GM23338 (cell line): ENCODE measurements around the gene TXNDC12. TPM values are rescaled to one million over a fixed set of nuclear protein-coding genes. Genes with fewer than 3 reads are reported as not detected.

Source experiments
- ATAC-seq: fragments of 200-7000 bp; cut with Tn5 transposase; 3 replicates; pipeline ENCODE4 v1.9.1; 2020
- DNase-seq: peaks from one replicate; pipeline ENCODE4 v3.0.0-alpha.2; 2015; ENCODE audit warnings: low spot score
- H2AFZ ChIP-seq: fragments of 200-600 bp; sonication (generic); 2 replicates; pipeline ENCODE4 v1.8.0; 2016; ENCODE audit warnings: antibody characterized with exemption, mild to moderate bottlenecking, moderate library complexity
- H3F3A ChIP-seq: fragments of 200-600 bp; sonication (generic); replicated peaks from 2 replicates; pipeline ENCODE4 v1.8.0; 2017; ENCODE audit warnings: antibody characterized with exemption, mixed run types, low read depth
- H3K27ac ChIP-seq: fragments of 200-600 bp; sonication (generic); 2 replicates; pipeline ENCODE4 v1.6.1; 2016; ENCODE audit warnings: low read depth
- H3K27me3 ChIP-seq: fragments of 200-600 bp; sonication (generic); 2 replicates; pipeline ENCODE4 v1.8.0; 2016; ENCODE audit warnings: mild to moderate bottlenecking, mixed run types, moderate library complexity; ENCODE audit not compliant: insufficient read depth
- H3K36me3 ChIP-seq: fragments of 200-600 bp; sonication (generic); 2 replicates; pipeline ENCODE4 v1.8.0; 2016; ENCODE audit warnings: mild to moderate bottlenecking; ENCODE audit not compliant: insufficient read depth
- H3K4me1 ChIP-seq: fragments of 200-600 bp; sonication (generic); 2 replicates; pipeline ENCODE4 v1.8.0; 2016; ENCODE audit warnings: mild to moderate bottlenecking, moderate library complexity; ENCODE audit not compliant: insufficient read depth
- H3K4me2 ChIP-seq: fragments of 200-600 bp; sonication (generic); 2 replicates; pipeline ENCODE4 v1.7.1; 2017; ENCODE audit warnings: mixed run types
- H3K4me3 ChIP-seq: fragments of 200-600 bp; sonication (generic); 2 replicates; pipeline ENCODE4 v1.6.1; 2016; ENCODE audit warnings: mixed run types
- H3K79me2 ChIP-seq: fragments of 200-600 bp; sonication (generic); replicated peaks from 2 replicates; pipeline ENCODE4 v1.8.0; 2017; ENCODE audit warnings: mild to moderate bottlenecking; ENCODE audit not compliant: insufficient read depth
- H3K9me2 ChIP-seq: fragments of 200-600 bp; sonication (generic); 2 replicates; pipeline ENCODE4 v1.8.0; 2017; ENCODE audit not compliant: insufficient read depth
- H4K20me1 ChIP-seq: fragments of 200-600 bp; sonication (generic); replicated peaks from 2 replicates; pipeline ENCODE4 v1.8.0; 2017; ENCODE audit warnings: mild to moderate bottlenecking; ENCODE audit not compliant: insufficient read depth
- H3K27ac Mint-ChIP-seq: 2 replicates; pipeline ENCODE4 v1.8.0; 2020; ENCODE audit warnings: inconsistent platforms, mild to moderate bottlenecking, moderate library complexity, mixed read lengths
- H3K27me3 Mint-ChIP-seq: 3 replicates; pipeline ENCODE4 v1.8.0; 2022; ENCODE audit warnings: low read depth, mild to moderate bottlenecking, moderate library complexity, mixed read lengths, inconsistent platforms; ENCODE audit not compliant: insufficient read depth, poor library complexity
- H3K36me3 Mint-ChIP-seq: 3 replicates; pipeline ENCODE4 v1.8.0; 2021; ENCODE audit warnings: low read depth, mild to moderate bottlenecking, inconsistent platforms, moderate library complexity, mixed read lengths
- H3K4me1 Mint-ChIP-seq: 3 replicates; pipeline ENCODE4 v1.8.0; 2020; ENCODE audit warnings: mild to moderate bottlenecking, inconsistent platforms, mixed read lengths
- H3K4me3 Mint-ChIP-seq: 3 replicates; pipeline ENCODE4 v1.8.0; 2021; ENCODE audit warnings: moderate library complexity, mild to moderate bottlenecking, inconsistent platforms, mixed read lengths
- H3K9me3 Mint-ChIP-seq: 3 replicates; pipeline ENCODE4 v1.8.0; 2020; ENCODE audit warnings: moderate library complexity, mild to moderate bottlenecking, inconsistent platforms, mixed read lengths
- CREB1 ChIP-seq: fragments of 250-450 bp; sonication (Bioruptor Pico); IDR thresholded peaks from 2 replicates; pipeline ENCODE4 v1.5.0; 2020; ENCODE audit warnings: low read depth, mild to moderate bottlenecking, moderate library complexity
- CTCF ChIP-seq, 2 experiments: fragments of 200-600 bp in 1 of 2; sonication (generic) in 1 of 2; conservative IDR thresholded peaks; 2 replicates each; pipeline versions ENCODE4 v1.5.1 to v1.6.1; 2016 to 2017; ENCODE audit warnings: antibody characterized with exemption in 2 of 2, low read depth in 2 of 2, mild to moderate bottlenecking in 2 of 2, moderate library complexity in 1 of 2
- ETS1 ChIP-seq: IDR thresholded peaks from 2 replicates; pipeline ENCODE4 v1.6.1; 2016; ENCODE audit warnings: antibody characterized with exemption
- EZH2 ChIP-seq: fragments of 200-600 bp; sonication (generic); IDR thresholded peaks from one replicate; pipeline ENCODE4 v1.8.0; 2017; ENCODE audit warnings: antibody characterized with exemption, mild to moderate bottlenecking, low read depth; ENCODE audit not compliant: unreplicated experiment
- EZH2phosphoT487 ChIP-seq: fragments of 200-600 bp; sonication (generic); IDR thresholded peaks from one replicate; pipeline ENCODE4 v1.8.1; 2018; ENCODE audit warnings: antibody characterized with exemption; ENCODE audit not compliant: unreplicated experiment
- JUNB ChIP-seq: IDR thresholded peaks from one replicate; pipeline ENCODE4 v1.6.1; 2016; ENCODE audit warnings: antibody characterized with exemption; ENCODE audit not compliant: unreplicated experiment
- NANOG ChIP-seq: IDR thresholded peaks from 2 replicates; pipeline ENCODE4 v1.6.1; 2016; ENCODE audit warnings: antibody characterized with exemption, borderline replicate concordance
- POLR2AphosphoS5 ChIP-seq: IDR thresholded peaks from 2 replicates; pipeline ENCODE4 v1.6.1; 2016; ENCODE audit warnings: antibody characterized with exemption, low read depth
- REST ChIP-seq: IDR thresholded peaks from one replicate; pipeline ENCODE4 v1.6.1; 2018; ENCODE audit warnings: antibody characterized with exemption; ENCODE audit not compliant: unreplicated experiment
- STAT1 ChIP-seq: IDR thresholded peaks from one replicate; pipeline ENCODE4 v1.6.1; 2016; ENCODE audit warnings: antibody characterized with exemption; ENCODE audit not compliant: unreplicated experiment
- ZNF114 ChIP-seq: fragments of 250-450 bp; sonication (Bioruptor Pico); IDR thresholded peaks from 2 replicates; pipeline ENCODE4 v1.5.0; 2020; ENCODE audit warnings: mild to moderate bottlenecking, moderate library complexity
- ZNF331 ChIP-seq: fragments of 250-450 bp; sonication (Bioruptor Pico); IDR thresholded peaks from 2 replicates; pipeline ENCODE4 v1.5.0; 2020; ENCODE audit warnings: low read depth, mild to moderate bottlenecking, moderate library complexity
- polyA plus RNA-seq: library from polyadenylated mRNA; unstranded; fragments of >200 nt; fragmentation: Nextera tagmentation; extraction: Ambion mirVana; gene quantifications from 2 replicates; pipeline ENCODE4 v1.2.1, GENCODE V29; 2016
- total RNA-seq: library from RNA; depleted of rRNA; stranded (reverse); fragments of >200 nt; shearing (Covaris generic); gene quantifications from 2 replicates; pipeline ENCODE4 v1.2.3, GENCODE V29; 2014
- TF ChIP-seq, protein P1 (sequence below): fragments of 250-450 bp; sonication (Bioruptor Pico); IDR thresholded peaks from 2 replicates; pipeline ENCODE4 v1.5.0; 2020; ENCODE audit warnings: mild to moderate bottlenecking, moderate library complexity

Gene TXNDC12
- total and polyA plus RNA-seq, 2 experiments from 2014 or later: 68.9 to 88.2 TPM

- H3K79me2 ChIP-seq: no peaks in the 10 kb centered on the region
- peaks cover 1% of the 10 kb centered on the region for H3K27me3 Mint-ChIP-seq
- DNase-seq: no peak
- H3K9me2 ChIP-seq: no peaks in the 10 kb centered on the region
- peak overlapping the region; percentile 63; the same call in 1 of the 2 replicates for H2AFZ ChIP-seq
- no peak overlapping the region for H3K4me3 Mint-ChIP-seq
- no peaks in the 10 kb centered on the region for H3K36me3 ChIP-seq
- peaks cover 19% of the 10 kb centered on the region for H3K4me1 Mint-ChIP-seq
- peaks cover 14% of the 10 kb centered on the region for H3K4me1 ChIP-seq
- no peaks in the 10 kb centered on the region for H3K36me3 Mint-ChIP-seq
- TF ChIP-seq, protein P1, sequence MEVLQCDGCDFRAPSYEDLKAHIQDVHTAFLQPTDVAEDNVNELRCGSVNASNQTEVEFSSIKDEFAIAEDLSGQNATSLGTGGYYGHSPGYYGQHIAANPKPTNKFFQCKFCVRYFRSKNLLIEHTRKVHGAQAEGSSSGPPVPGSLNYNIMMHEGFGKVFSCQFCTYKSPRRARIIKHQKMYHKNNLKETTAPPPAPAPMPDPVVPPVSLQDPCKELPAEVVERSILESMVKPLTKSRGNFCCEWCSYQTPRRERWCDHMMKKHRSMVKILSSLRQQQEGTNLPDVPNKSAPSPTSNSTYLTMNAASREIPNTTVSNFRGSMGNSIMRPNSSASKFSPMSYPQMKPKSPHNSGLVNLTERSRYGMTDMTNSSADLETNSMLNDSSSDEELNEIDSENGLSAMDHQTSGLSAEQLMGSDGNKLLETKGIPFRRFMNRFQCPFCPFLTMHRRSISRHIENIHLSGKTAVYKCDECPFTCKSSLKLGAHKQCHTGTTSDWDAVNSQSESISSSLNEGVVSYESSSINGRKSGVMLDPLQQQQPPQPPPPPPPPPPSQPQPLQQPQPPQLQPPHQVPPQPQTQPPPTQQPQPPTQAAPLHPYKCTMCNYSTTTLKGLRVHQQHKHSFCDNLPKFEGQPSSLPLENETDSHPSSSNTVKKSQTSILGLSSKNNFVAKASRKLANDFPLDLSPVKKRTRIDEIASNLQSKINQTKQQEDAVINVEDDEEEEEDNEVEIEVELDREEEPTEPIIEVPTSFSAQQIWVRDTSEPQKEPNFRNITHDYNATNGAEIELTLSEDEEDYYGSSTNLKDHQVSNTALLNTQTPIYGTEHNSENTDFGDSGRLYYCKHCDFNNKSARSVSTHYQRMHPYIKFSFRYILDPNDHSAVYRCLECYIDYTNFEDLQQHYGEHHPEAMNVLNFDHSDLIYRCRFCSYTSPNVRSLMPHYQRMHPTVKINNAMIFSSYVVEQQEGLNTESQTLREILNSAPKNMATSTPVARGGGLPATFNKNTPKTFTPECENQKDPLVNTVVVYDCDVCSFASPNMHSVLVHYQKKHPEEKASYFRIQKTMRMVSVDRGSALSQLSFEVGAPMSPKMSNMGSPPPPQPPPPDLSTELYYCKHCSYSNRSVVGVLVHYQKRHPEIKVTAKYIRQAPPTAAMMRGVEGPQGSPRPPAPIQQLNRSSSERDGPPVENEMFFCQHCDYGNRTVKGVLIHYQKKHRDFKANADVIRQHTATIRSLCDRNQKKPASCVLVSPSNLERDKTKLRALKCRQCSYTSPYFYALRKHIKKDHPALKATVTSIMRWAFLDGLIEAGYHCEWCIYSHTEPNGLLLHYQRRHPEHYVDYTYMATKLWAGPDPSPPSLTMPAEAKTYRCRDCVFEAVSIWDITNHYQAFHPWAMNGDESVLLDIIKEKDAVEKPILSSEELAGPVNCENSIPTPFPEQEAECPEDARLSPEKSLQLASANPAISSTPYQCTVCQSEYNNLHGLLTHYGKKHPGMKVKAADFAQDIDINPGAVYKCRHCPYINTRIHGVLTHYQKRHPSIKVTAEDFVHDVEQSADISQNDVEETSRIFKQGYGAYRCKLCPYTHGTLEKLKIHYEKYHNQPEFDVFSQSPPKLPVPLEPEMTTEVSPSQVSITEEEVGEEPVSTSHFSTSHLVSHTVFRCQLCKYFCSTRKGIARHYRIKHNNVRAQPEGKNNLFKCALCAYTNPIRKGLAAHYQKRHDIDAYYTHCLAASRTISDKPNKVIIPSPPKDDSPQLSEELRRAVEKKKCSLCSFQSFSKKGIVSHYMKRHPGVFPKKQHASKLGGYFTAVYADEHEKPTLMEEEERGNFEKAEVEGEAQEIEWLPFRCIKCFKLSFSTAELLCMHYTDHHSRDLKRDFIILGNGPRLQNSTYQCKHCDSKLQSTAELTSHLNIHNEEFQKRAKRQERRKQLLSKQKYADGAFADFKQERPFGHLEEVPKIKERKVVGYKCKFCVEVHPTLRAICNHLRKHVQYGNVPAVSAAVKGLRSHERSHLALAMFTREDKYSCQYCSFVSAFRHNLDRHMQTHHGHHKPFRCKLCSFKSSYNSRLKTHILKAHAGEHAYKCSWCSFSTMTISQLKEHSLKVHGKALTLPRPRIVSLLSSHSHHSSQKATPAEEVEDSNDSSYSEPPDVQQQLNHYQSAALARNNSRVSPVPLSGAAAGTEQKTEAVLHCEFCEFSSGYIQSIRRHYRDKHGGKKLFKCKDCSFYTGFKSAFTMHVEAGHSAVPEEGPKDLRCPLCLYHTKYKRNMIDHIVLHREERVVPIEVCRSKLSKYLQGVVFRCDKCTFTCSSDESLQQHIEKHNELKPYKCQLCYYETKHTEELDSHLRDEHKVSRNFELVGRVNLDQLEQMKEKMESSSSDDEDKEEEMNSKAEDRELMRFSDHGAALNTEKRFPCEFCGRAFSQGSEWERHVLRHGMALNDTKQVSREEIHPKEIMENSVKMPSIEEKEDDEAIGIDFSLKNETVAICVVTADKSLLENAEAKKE: no peak
- TF ChIP-seq NANOG (no peak), ZNF331 (CRISPR knock-in tag) (no peak), EZH2 (no peak), JUNB (no peak), ZNF114 (CRISPR knock-in tag) (no peak), CREB1 (CRISPR knock-in tag) (no peak), REST (no peak), ETS1 (no peak), EZH2phosphoT487 (no peak), POLR2AphosphoS5 (no peak), STAT1 (no peak), CTCF (conservative IDR thresholded peaks at IDR 0.05; ENCODE audit: low read depth in 2 of 2) (no peak)
- H3K27ac Mint-ChIP-seq: no peak overlapping the region
- H3K4me2 ChIP-seq: peak overlapping the region; percentile 27; the same call in 1 of the 2 replicates
- no peak overlapping the region for H3K4me3 ChIP-seq
- no peak overlapping the region for H3K27ac ChIP-seq
- H3K9me3 Mint-ChIP-seq: no peaks in the 10 kb centered on the region
- H4K20me1 ChIP-seq: no peaks in the 10 kb centered on the region
- no peaks in the 10 kb centered on the region for H3K27me3 ChIP-seq
- no peaks in the 10 kb centered on the region for H3F3A ChIP-seq
- no peak for ATAC-seq
These were observed 56.3 kb downstream of the TXNDC12 start for GRCh38 chr1:51998701-51999100.
